Esophagus squamous epithelium (tissue), 5 donors: ENCODE data around the gene FAM200A. TPM values are rescaled to one million over a fixed set of nuclear protein-coding genes. Genes with fewer than 3 reads are reported as not detected.

Experiments
- DNase-seq: peaks from one replicate; lab custom pipeline; 2025; lab: John Stamatoyannopoulos, UW
- H3K27ac ChIP-seq, 4 donors: fragments of 200-600 bp; sonication (generic); one replicate each; pipeline ENCODE4 v1.5.1; 2016 to 2019; ENCODE audit warnings: mild to moderate bottlenecking in 1 of 4
- H3K27me3 ChIP-seq, 4 donors: fragments of 200-600 bp; sonication (generic); 1 replicate in 3 of 4; 2 replicates in 1 of 4; pipeline versions ENCODE4 v1.5.1 to v1.6.0; 2017 to 2021; ENCODE audit warnings: antibody characterized with exemption in 1 of 4
- H3K36me3 ChIP-seq, 3 donors: fragments of 200-600 bp; sonication (generic); one replicate each; pipeline ENCODE4 v1.5.1; 2016 to 2019
- H3K4me1 ChIP-seq, 3 donors: fragments of 200-600 bp; sonication (generic); one replicate each; pipeline ENCODE4 v1.5.1; 2017 to 2019
- H3K4me3 ChIP-seq, 4 donors: fragments of 200-600 bp; sonication (generic); 1 replicate in 3 of 4; 2 replicates in 1 of 4; pipeline ENCODE4 v1.5.1; 2016 to 2019; ENCODE audit warnings: mild to moderate bottlenecking in 2 of 4, moderate library complexity in 1 of 4
- H3K9me3 ChIP-seq, 3 donors: fragments of 200-600 bp; sonication (generic); one replicate each; pipeline ENCODE4 v1.5.1; 2016 to 2019
- POLR2A ChIP-seq, 4 donors: fragments of 450-650 bp; IDR thresholded peaks; one replicate each; pipeline ENCODE4 v1.6.1; 2017; ENCODE audit warnings: antibody characterized with exemption in 4 of 4, mild to moderate bottlenecking in 4 of 4, moderate library complexity in 3 of 4
- WGBS, 2 donors: methylation state at CpG; one replicate each; pipeline ENCODE4 v1.1.5; 2018; 5-methylcytosine and 5-hydroxymethylcytosine counted together
- intact Hi-C: fragments of 100-400 bp; cut with DNase I; formaldehyde crosslinking; loops from one replicate; pipeline ENCODE4 v1.15.0; 2022
- total RNA-seq, 4 donors: library from RNA; depleted of rRNA; stranded (reverse); fragments of >200 nt; gene quantifications; one replicate each; pipeline ENCODE4 v1.1.0, GENCODE V29; 2016
- TF ChIP-seq, protein P1 (sequence below), 6 experiments: fragments of 450-650 bp in 4 of 6; fragments of 200-600 bp in 2 of 6; sonication (generic) in 2 of 6; IDR thresholded peaks; one replicate each; pipeline ENCODE4 v1.5.1; 2016 to 2019; ENCODE audit warnings: antibody characterized with exemption in 6 of 6, mild to moderate bottlenecking in 4 of 6, moderate library complexity in 4 of 6
- donor health status: DM: yes; HTN: yes; CAD: no.

FAM200A gene
- total RNA-seq, 4 donors from 2014 or later, result 1.9 to 5.6 (median 5.1) TPM

DNA sequence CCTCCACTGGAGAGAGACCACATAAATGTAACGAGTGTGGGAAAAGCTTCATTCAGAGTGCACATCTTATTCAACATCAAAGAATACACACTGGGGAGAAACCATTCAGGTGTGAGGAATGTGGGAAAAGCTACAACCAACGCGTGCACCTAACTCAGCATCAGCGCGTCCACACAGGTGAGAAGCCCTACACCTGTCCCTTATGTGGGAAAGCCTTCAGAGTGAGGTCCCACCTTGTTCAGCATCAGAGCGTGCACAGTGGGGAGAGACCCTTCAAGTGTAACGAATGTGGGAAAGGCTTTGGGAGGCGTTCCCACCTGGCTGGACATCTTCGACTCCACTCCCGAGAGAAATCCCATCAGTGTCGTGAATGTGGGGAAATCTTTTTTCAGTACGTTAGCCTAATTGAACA is 20.6 kb downstream of the FAM200A start:
- Histone ChIP-seq H3K27ac (no peak overlapping the region), H3K36me3 (peaks cover 18 to 75% (median 28%) of the 10 kb centered on the region in 3 donors), H3K4me1 (no peaks in the 10 kb centered on the region), H3K4me3 (peak overlapping the region in 1 of 4 donors; percentile 36), H3K27me3 (no peaks in the 10 kb centered on the region), H3K9me3 (peaks cover 7 to 72% (median 47%) of the 10 kb centered on the region in 3 donors)
- DNase-seq, result no peak
- TF ChIP-seq, protein P1, sequence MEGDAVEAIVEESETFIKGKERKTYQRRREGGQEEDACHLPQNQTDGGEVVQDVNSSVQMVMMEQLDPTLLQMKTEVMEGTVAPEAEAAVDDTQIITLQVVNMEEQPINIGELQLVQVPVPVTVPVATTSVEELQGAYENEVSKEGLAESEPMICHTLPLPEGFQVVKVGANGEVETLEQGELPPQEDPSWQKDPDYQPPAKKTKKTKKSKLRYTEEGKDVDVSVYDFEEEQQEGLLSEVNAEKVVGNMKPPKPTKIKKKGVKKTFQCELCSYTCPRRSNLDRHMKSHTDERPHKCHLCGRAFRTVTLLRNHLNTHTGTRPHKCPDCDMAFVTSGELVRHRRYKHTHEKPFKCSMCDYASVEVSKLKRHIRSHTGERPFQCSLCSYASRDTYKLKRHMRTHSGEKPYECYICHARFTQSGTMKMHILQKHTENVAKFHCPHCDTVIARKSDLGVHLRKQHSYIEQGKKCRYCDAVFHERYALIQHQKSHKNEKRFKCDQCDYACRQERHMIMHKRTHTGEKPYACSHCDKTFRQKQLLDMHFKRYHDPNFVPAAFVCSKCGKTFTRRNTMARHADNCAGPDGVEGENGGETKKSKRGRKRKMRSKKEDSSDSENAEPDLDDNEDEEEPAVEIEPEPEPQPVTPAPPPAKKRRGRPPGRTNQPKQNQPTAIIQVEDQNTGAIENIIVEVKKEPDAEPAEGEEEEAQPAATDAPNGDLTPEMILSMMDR (IDR thresholded peaks at IDR 0.05), result no peak
- no peak for TF ChIP-seq POLR2A (IDR thresholded peaks at IDR 0.05)
- intact Hi-C loops, result no loop called here
- 92% methylated on average over 12 of the region's 12 CpGs for WGBS, 2 donors

GRCh38 chr7:99525713-99526440 is 26.0 kb downstream of the FAM200A start:
- peaks cover 9 to 98% (median 32%) of the 10 kb centered on the region in 3 donors for H3K36me3 ChIP-seq
- WGBS, 2 donors, result 92 to 94% methylated on average over 20 to 21 of the region's 21 CpGs
- H3K4me1 ChIP-seq, result no peaks in the 10 kb centered on the region
- H3K27ac ChIP-seq, result no peak overlapping the region
- H3K9me3 ChIP-seq, result peaks cover 3 to 22% (median 22%) of the 10 kb centered on the region in 3 donors
- no peak overlapping the region for H3K4me3 ChIP-seq
- intact Hi-C loops, result no loop called here
- no peak for TF ChIP-seq POLR2A (IDR thresholded peaks at IDR 0.05)
- TF ChIP-seq, protein P1 (IDR thresholded peaks at IDR 0.05), result peak in 3 of 6 experiments; percentile 10 to 51 (median 13)
- DNase-seq, result no peak
- H3K27me3 ChIP-seq, result no peaks in the 10 kb centered on the region

- Histone ChIP-seq H3K27me3 (no peaks in the 10 kb centered on the region), H3K9me3 (no peaks in the 10 kb centered on the region), H3K4me3 (no peak overlapping the region), H3K36me3 (peaks cover 5 to 98% (median 24%) of the 10 kb centered on the region in 3 donors), H3K4me1 (no peaks in the 10 kb centered on the region), H3K27ac (no peak overlapping the region)
- WGBS, 2 donors, result 88 to 90% methylated on average over 3 of the region's 3 CpGs
- intact Hi-C loops, result no loop called here
- no peak for TF ChIP-seq POLR2A (IDR thresholded peaks at IDR 0.05)
- TF ChIP-seq, protein P1 (IDR thresholded peaks at IDR 0.05), result no peak
- no peak for DNase-seq
Measured at GRCh38 chr7:99521399-99521798, 30.5 kb downstream of the FAM200A start.

DNA sequence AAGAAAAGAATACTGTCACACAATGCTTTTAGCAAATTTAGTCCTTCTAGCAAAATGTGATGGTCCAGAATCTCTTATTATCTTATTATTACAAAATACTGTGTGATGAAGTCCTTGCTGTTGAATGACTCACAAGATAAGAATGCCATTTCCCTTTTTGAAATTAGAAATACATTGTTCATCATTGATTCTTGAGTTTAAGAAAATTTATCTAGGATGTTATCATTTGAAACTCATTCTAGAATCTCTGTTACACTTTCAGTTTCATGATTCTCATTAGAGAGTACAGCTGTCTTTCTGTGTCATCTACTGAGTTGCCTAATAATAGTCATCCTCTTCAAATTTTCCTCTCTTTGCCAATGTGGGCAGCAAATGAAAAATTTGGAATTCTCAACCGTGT is 37.9 kb downstream of the FAM200A start:
- Histone ChIP-seq H3K9me3 (no peaks in the 10 kb centered on the region), H3K36me3 (peaks cover 4 to 100% (median 26%) of the 10 kb centered on the region in 3 donors), H3K4me3 (no peak overlapping the region), H3K4me1 (no peaks in the 10 kb centered on the region), H3K27me3 (no peaks in the 10 kb centered on the region), H3K27ac (no peak overlapping the region)
- DNase-seq, result no peak
- intact Hi-C loops, result no loop called here
- TF ChIP-seq POLR2A (IDR thresholded peaks at IDR 0.05), result no peak
- TF ChIP-seq, protein P1 (IDR thresholded peaks at IDR 0.05), result no peak
- WGBS, 2 donors, result 80 to 83% methylated on average over 1 of the region's 1 CpG

GRCh38 chr7:99505324-99505662 is 46.6 kb downstream of the FAM200A start:
- intact Hi-C loops, result no loop called here
- 1 to 6% methylated on average over 5 to 8 of the region's 11 CpGs for WGBS, 2 donors
- Histone ChIP-seq H3K4me3 (peak overlapping the region; percentile 65 to 94 (median 85)), H3K27me3 (no peaks in the 10 kb centered on the region), H3K9me3 (no peaks in the 10 kb centered on the region), H3K4me1 (peaks cover 20 to 49% (median 34%) of the 10 kb centered on the region in 3 donors), H3K36me3 (peaks cover 0 to 14% (median 0%) of the 10 kb centered on the region in 3 donors), H3K27ac (peak overlapping the region; percentile 88 to 96 (median 94))
- no peak for DNase-seq
- no peak for TF ChIP-seq POLR2A (IDR thresholded peaks at IDR 0.05)
- TF ChIP-seq, protein P1 (IDR thresholded peaks at IDR 0.05), result no peak
